Astrocyte of the cerebellum (primary cell): ENCODE measurements around the gene SP100.

Experiments
- DNase-seq: peaks from one replicate; pipeline ENCODE4 v3.0.0-alpha.2; 2011; ENCODE audit warnings: low read depth
- H3K4me3 ChIP-seq: 2 replicates; pipeline ENCODE4 v1.5.1; 2011; ENCODE audit warnings: mild to moderate bottlenecking, low read depth, low read length, moderate library complexity
- in situ Hi-C: cut with HindIII; loops from 2 replicates; pipeline ENCODE4 v1.10.0; 2017; ENCODE audit warnings: low sequenced_read_pairs
- TF ChIP-seq, protein P1 (sequence below): IDR thresholded peaks from 2 replicates; pipeline ENCODE4 v1.5.1; 2012; ENCODE audit warnings: low read length, low read depth, moderate library complexity, mild to moderate bottlenecking; ENCODE audit errors: missing control alignments

The SP100 gene

DNA sequence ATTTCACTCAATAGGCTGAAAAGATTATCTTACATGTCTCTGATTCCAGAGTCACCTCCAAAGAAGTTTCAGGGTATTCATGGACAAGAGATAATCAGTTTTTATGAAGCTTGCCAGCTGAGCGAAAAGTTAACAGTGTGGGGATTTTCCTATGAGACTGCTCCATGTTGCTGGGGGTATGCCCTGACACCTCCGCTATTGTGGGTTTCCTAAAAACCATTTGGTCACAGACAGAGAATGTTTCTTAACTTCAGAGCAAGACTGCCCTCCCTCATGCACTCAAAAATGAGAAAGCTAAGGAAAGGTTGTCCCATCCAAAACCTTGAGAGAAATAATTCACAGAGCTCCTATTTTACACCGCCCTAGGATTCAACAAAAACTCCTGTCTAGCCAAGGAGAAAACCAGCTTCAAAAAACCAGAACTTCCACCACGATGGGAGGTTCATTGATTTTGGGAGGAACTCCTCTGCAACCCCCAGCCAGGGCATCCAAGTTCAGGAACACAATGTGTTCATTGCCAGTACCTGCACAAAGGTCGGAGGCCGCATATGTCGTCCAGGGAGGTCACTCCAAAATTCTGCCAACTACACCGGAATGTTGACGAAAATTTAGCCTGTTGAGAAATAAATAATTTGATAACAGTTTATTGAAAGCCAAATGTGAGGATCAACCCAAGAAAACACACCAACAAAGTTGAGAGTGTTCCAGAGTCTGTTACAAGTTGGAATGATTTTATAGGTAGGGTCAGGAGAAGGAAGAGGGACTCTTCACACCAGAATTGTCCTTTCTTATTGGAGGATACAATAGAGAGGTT is 104.3 kb downstream of the SP100 start:
- H3K4me3 ChIP-seq: no peak overlapping the region
- DNase-seq: no peak
- TF ChIP-seq, protein P1, sequence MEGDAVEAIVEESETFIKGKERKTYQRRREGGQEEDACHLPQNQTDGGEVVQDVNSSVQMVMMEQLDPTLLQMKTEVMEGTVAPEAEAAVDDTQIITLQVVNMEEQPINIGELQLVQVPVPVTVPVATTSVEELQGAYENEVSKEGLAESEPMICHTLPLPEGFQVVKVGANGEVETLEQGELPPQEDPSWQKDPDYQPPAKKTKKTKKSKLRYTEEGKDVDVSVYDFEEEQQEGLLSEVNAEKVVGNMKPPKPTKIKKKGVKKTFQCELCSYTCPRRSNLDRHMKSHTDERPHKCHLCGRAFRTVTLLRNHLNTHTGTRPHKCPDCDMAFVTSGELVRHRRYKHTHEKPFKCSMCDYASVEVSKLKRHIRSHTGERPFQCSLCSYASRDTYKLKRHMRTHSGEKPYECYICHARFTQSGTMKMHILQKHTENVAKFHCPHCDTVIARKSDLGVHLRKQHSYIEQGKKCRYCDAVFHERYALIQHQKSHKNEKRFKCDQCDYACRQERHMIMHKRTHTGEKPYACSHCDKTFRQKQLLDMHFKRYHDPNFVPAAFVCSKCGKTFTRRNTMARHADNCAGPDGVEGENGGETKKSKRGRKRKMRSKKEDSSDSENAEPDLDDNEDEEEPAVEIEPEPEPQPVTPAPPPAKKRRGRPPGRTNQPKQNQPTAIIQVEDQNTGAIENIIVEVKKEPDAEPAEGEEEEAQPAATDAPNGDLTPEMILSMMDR: no peak
- in situ Hi-C loops: no loop called here

DNA sequence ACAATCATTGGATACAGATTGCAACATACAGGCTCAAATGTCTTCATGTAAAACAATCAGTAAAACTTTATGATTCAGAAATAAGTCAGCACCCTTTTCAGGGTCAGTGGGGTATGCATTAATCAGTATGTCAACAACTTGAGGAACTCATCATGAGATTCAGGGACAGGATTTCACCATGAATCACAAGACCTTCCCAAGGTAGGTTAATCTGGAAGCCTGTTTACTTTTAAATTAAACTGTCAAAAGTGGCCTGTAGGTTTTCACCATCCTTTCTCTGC is 104.8 kb downstream of the SP100 start:
- in situ Hi-C loops: no loop called here
- TF ChIP-seq, protein P1: no peak
- no peak for DNase-seq
- H3K4me3 ChIP-seq: no peak overlapping the region

DNA sequence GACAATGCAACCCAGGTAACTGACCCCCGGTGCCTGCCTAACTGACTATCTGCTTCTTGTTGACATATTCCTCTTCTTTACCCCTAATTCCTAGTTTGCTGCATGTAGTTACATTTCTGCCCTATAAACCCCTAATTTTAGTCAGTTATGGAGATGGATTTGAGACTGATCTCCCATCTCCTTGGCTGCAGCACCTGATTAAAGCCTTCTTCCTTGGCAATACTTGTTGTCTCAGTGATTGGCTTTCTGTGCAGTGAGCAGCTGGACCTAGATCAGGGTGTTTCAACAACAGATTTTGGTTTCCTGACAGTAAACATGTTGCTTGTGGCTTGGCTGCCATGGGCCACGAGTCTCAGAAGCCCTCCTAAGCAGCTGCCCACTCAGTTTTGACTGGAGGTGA is 105.4 kb downstream of the SP100 start:
- DNase-seq: no peak
- no peak overlapping the region for H3K4me3 ChIP-seq
- TF ChIP-seq, protein P1: no peak
- in situ Hi-C loops: no loop called here

DNA sequence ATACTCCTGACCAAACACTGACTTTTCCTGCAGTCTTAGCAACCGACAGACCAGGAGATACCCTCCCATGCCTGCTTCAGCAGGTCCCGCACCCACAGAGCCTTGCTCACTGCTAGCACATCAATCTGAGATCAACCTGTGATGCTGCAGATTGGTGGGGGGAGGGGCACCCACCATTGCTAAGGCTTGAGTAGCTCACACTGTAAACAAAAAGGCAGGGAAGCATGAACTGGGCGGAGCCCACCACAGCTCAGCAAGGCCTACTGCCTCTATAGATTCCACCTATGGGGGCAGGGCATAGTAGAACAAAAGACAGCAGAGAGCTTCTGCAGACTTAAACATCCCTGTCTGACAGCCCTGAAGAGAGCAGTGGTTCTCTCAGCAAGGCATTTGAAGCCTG is 109.7 kb downstream of the SP100 start:
- TF ChIP-seq, protein P1: no peak
- DNase-seq: no peak
- in situ Hi-C loops: no loop called here
- H3K4me3 ChIP-seq: no peak overlapping the region

DNA sequence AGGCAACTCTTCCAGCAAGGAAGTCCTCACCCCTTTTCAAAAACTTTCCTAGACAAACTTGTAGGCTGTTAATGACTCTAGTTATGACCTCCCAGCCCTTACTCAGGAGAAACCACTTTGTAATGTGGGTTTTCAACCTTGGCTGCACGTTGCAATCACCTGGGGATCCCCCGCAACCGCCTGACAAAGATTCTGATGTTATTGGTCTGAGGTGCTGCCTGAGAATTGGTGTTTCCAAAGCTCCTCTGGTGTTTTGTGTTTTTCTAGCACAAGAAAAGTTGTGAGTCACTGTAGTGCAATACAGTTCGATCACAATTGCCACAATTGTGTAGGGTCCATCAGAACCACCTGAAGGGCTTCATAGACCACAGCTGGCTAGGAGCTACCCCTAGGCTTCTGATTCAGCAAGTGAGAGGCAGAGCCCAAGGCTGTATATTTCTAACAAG is 121.6 kb downstream of the SP100 start:
- no peak for DNase-seq
- TF ChIP-seq, protein P1: no peak
- in situ Hi-C loops: no loop called here
- H3K4me3 ChIP-seq: no peak overlapping the region

DNA sequence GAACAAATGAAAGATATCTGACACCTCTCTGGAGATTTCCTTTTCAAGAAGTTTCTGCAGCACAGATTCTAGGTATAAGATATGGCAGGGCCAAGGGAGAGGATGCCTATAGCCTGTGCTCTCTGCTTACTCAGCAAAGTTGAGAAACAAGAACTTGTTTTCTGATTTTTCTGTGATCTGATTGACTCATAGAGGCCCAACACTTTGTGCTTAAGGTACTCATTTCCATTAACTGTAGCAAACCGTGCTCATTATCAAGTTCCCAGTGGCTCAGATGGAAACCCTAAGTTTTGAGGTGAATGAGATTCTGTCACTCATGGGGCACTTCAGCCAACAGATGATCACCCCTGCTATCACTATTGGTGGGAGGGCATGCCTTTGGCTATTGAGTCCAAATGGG is 124.3 kb downstream of the SP100 start:
- H3K4me3 ChIP-seq: no peak overlapping the region
- DNase-seq: no peak
- TF ChIP-seq, protein P1: no peak
- in situ Hi-C loops: no loop called here
